Neural cell (in vitro differentiated cells): ENCODE measurements around the gene NLRC5. TPM values are rescaled to one million over a fixed set of nuclear protein-coding genes. Genes with fewer than 3 reads are reported as not detected.

Experiments used
- H2AFZ ChIP-seq: fragments of 200-600, 300-800 bp; sonication (generic), shearing (Covaris generic); 2 replicates; pipeline ENCODE4 v1.6.0; 2014; ENCODE audit warnings: low read depth, mild to moderate bottlenecking, antibody characterized with exemption, low read length, moderate library complexity
- H3F3A ChIP-seq: fragments of 200-600 bp; shearing (Covaris generic); 2 replicates; pipeline ENCODE4 v1.6.1; 2016; ENCODE audit warnings: mild to moderate bottlenecking, moderate library complexity, mixed read lengths, antibody characterized with exemption, low read length; ENCODE audit not compliant: insufficient read depth, poor library complexity, severe bottlenecking
- H3K27ac ChIP-seq: fragments of 200-600, 300-800 bp; sonication (generic), shearing (Covaris generic); 2 replicates; pipeline ENCODE4 v1.5.1; 2014; ENCODE audit warnings: mild to moderate bottlenecking, low read length, moderate library complexity
- H3K27me3 ChIP-seq: fragments of 300-800, 200-600 bp; sonication (generic), shearing (Covaris generic); 2 replicates; pipeline ENCODE4 v1.6.0; 2014; ENCODE audit warnings: mild to moderate bottlenecking, low read depth, low read length, moderate library complexity; ENCODE audit not compliant: insufficient read depth
- H3K36me3 ChIP-seq: fragments of 300-800, 200-600 bp; sonication (generic), shearing (Covaris generic); 2 replicates; pipeline ENCODE4 v1.5.1; 2014; ENCODE audit warnings: mild to moderate bottlenecking, antibody characterized with exemption, low read length, moderate library complexity; ENCODE audit not compliant: insufficient read depth
- H3K4me2 ChIP-seq: fragments of 300-800, 200-600 bp; sonication (generic), shearing (Covaris generic); 2 replicates; pipeline ENCODE4 v1.6.0; 2014; ENCODE audit warnings: mild to moderate bottlenecking, low read length
- H3K4me3 ChIP-seq: fragments of 300-800, 200-600 bp; sonication (generic), shearing (Covaris generic); 2 replicates; pipeline ENCODE4 v1.5.1; 2014; ENCODE audit warnings: mild to moderate bottlenecking, low read length, moderate library complexity
- H3K79me2 ChIP-seq: fragments of 200-600 bp; shearing (Covaris generic); replicated peaks from 2 replicates; pipeline ENCODE4 v1.6.0; 2014; ENCODE audit warnings: mild to moderate bottlenecking, low read length, moderate library complexity; ENCODE audit not compliant: insufficient read depth
- H3K9ac ChIP-seq: fragments of 300-800, 200-600 bp; sonication (generic), shearing (Covaris generic); 2 replicates; pipeline ENCODE4 v1.6.1; 2016; ENCODE audit warnings: mild to moderate bottlenecking, low read length, mixed read lengths
- H3K9me2 ChIP-seq: fragments of 200-600 bp; shearing (Covaris generic); 2 replicates; pipeline ENCODE4 v1.6.1; 2016; ENCODE audit warnings: mild to moderate bottlenecking, low read length, mixed read lengths; ENCODE audit not compliant: insufficient read depth
- H3K9me3 ChIP-seq: fragments of 200-600, 300-800 bp; sonication (generic), shearing (Covaris generic); 2 replicates; pipeline ENCODE4 v1.6.1; 2016; ENCODE audit warnings: mild to moderate bottlenecking, mixed run types, low read length, moderate library complexity, mixed read lengths
- H4K20me1 ChIP-seq: fragments of 200-600 bp; shearing (Covaris generic); 2 replicates; pipeline ENCODE4 v1.6.1; 2016; ENCODE audit warnings: mild to moderate bottlenecking, mixed run types; ENCODE audit not compliant: insufficient read depth
- CTCF ChIP-seq: fragments of 450-650 bp; IDR thresholded peaks from 2 replicates; pipeline ENCODE4 v1.5.1; 2014; ENCODE audit warnings: antibody characterized with exemption, mild to moderate bottlenecking, moderate library complexity; ENCODE audit not compliant: poor library complexity, severe bottlenecking
- EP300 ChIP-seq: fragments of 450-650 bp; conservative IDR thresholded peaks from 2 replicates; pipeline ENCODE4 v1.6.1; 2014; ENCODE audit warnings: antibody characterized with exemption, mild to moderate bottlenecking, moderate library complexity; ENCODE audit not compliant: poor library complexity, severe bottlenecking
- EZH2 ChIP-seq: fragments of 200-600, 300-800 bp; shearing (Covaris generic), sonication (generic); IDR thresholded peaks from 2 replicates; pipeline ENCODE4 v1.6.1; 2014; ENCODE audit warnings: antibody characterized with exemption, low read length, borderline replicate concordance, mild to moderate bottlenecking; ENCODE audit not compliant: insufficient read depth, poor library complexity, severe bottlenecking
- MXI1 ChIP-seq: fragments of 450-650 bp; conservative IDR thresholded peaks from 2 replicates; pipeline ENCODE4 v1.6.1; 2014; ENCODE audit warnings: antibody characterized with exemption, mild to moderate bottlenecking; ENCODE audit not compliant: poor library complexity, severe bottlenecking
- POLR2AphosphoS5 ChIP-seq: IDR thresholded peaks from 2 replicates; pipeline ENCODE4 v1.6.1; 2012
- RAD21 ChIP-seq: fragments of 450-650 bp; conservative IDR thresholded peaks from 2 replicates; pipeline ENCODE4 v1.6.1; 2014; ENCODE audit warnings: antibody characterized with exemption, mild to moderate bottlenecking, moderate library complexity
- REST ChIP-seq: IDR thresholded peaks from 2 replicates; pipeline ENCODE4 v1.6.1; 2012; ENCODE audit warnings: borderline replicate concordance
- SMC3 ChIP-seq: fragments of 450-650 bp; conservative IDR thresholded peaks from 2 replicates; pipeline ENCODE4 v1.6.1; 2014; ENCODE audit warnings: antibody characterized with exemption, mild to moderate bottlenecking, moderate library complexity; ENCODE audit not compliant: poor library complexity
- TAF1 ChIP-seq: IDR thresholded peaks from 2 replicates; pipeline ENCODE4 v1.6.1; 2012; ENCODE audit warnings: low read depth
- polyA plus RNA-seq: library from polyadenylated mRNA; depleted of rRNA; stranded (reverse); fragments of >200 nt; gene quantifications from 2 replicates; pipeline ENCODE4 v1.2.3, GENCODE V29; 2014

NLRC5 gene
- polyA plus RNA-seq, 1 donor from 2014 or later: not detected

GRCh38 chr16:57016301-57016700 is 26.9 kb downstream of the NLRC5 start:
- Histone ChIP-seq H3K79me2 (no peaks in the 10 kb centered on the region), H3K9me3 (no peaks in the 10 kb centered on the region), H3K4me2 (no peak overlapping the region), H3F3A (no peaks in the 10 kb centered on the region), H2AFZ (no peak overlapping the region), H3K27me3 (no peaks in the 10 kb centered on the region), H3K36me3 (no peaks in the 10 kb centered on the region), H3K27ac (no peak overlapping the region), H3K9me2 (no peaks in the 10 kb centered on the region), H3K9ac (no peak overlapping the region), H4K20me1 (no peaks in the 10 kb centered on the region), H3K4me3 (no peak overlapping the region)
- TF ChIP-seq EP300 (no peak), CTCF (no peak), RAD21 (no peak), POLR2AphosphoS5 (no peak), EZH2 (no peak), MXI1 (no peak), REST (no peak), TAF1 (no peak), SMC3 (no peak)

- Histone ChIP-seq H3K9me3 (no peaks in the 10 kb centered on the region), H3K9ac (no peak overlapping the region), H3K27me3 (no peaks in the 10 kb centered on the region), H3K4me3 (no peak overlapping the region), H3K4me2 (no peak overlapping the region), H2AFZ (no peak overlapping the region), H3K36me3 (no peaks in the 10 kb centered on the region), H3F3A (no peaks in the 10 kb centered on the region), H3K27ac (no peak overlapping the region), H3K79me2 (no peaks in the 10 kb centered on the region), H4K20me1 (no peaks in the 10 kb centered on the region), H3K9me2 (no peaks in the 10 kb centered on the region)
- TF ChIP-seq CTCF (no peak), EZH2 (no peak)
Measured at GRCh38 chr16:57016831-57017230, 27.5 kb downstream of the NLRC5 start.
